ENCODE measurements around the gene DNAJB13.
A peak's percentile ranks its signal among the peaks of the same experiment; 100 is the strongest.

DNAJB13 gene

GRCh38 chr11:74011360-74012073, 60.7 kb downstream of the DNAJB13 start:
- Histone ChIP-seq H3K27ac (peak overlapping the region in 1 of 2 donors; percentile 8), H3K4me3 (no peak overlapping the region)
- peak; percentile 67 for DNase-seq (ENCODE audit: low spot score)
- TF ChIP-seq CTCF (IDR thresholded peaks at IDR 0.05) = no peak

- H3K4me3 ChIP-seq = no peak overlapping the region
- no peak overlapping the region for H3K27ac ChIP-seq
- DNase-seq (ENCODE audit: low spot score) = no peak
- TF ChIP-seq CTCF (IDR thresholded peaks at IDR 0.05) = no peak
Measured at GRCh38 chr11:74012074-74012809, 61.4 kb downstream of the DNAJB13 start.

- DNase-seq (ENCODE audit: low spot score) = no peak
- H3K4me3 ChIP-seq = no peak overlapping the region
- no peak overlapping the region for H3K27ac ChIP-seq
- no peak for TF ChIP-seq CTCF (IDR thresholded peaks at IDR 0.05)
Measured at GRCh38 chr11:74013141-74013540, 62.3 kb downstream of the DNAJB13 start.

- no peak for DNase-seq (ENCODE audit: low spot score)
- no peak for TF ChIP-seq CTCF (IDR thresholded peaks at IDR 0.05)
Measured at GRCh38 chr11:74014880-74015279, 64.1 kb downstream of the DNAJB13 start.

GRCh38 chr11:74015919-74016684, 65.3 kb downstream of the DNAJB13 start:
- no peak for DNase-seq (ENCODE audit: low spot score)
- no peak overlapping the region for H3K27ac ChIP-seq
- TF ChIP-seq CTCF (IDR thresholded peaks at IDR 0.05) = no peak
- no peak overlapping the region for H3K4me3 ChIP-seq

More at GRCh38 chr11:74014880-74015279, 64.1 kb downstream of the DNAJB13 start:
- H3K4me3 ChIP-seq = no peak overlapping the region
- H3K27ac ChIP-seq = peak overlapping the region in 1 of 2 donors; percentile 13

- Histone ChIP-seq H3K27ac (peak overlapping the region; percentile 78 to 90), H3K4me3 (no peak overlapping the region)
- no peak for DNase-seq (ENCODE audit: low spot score)
- no peak for TF ChIP-seq CTCF (IDR thresholded peaks at IDR 0.05)
Measured at GRCh38 chr11:74017631-74018030, 66.8 kb downstream of the DNAJB13 start.

Data from coronary artery (tissue), 2 donors.